GM10248 (cell line): Measurements from ENCODE around the gene GALNT9.
"Not testable (repeated sequence)": the region's sequence is repeated elsewhere in the genome, so short reads cannot be mapped to it uniquely, and the experiment has no call there.

Experiments
- CTCF ChIA-PET: fragments of 300-600 bp; sonication (Branson Sonifier 250); formaldehyde crosslinking; extraction: SDS; loops from one replicate; lab custom pipeline; 2021; ENCODE audit warnings: antibody characterized with exemption; lab: Yijun Ruan, JAX
- POLR2A ChIA-PET: fragments of 350-650 bp; sonication (Branson Sonifier 250); formaldehyde crosslinking; extraction: SDS; loops from one replicate; lab custom pipeline; 2020; ENCODE audit warnings: antibody characterized with exemption; lab: Yijun Ruan, JAX
- DNase-seq: peaks from one replicate; pipeline ENCODE4 v3.0.0; 2012; ENCODE audit errors: extremely low spot score
- TF ChIP-seq, protein P1 (sequence below): IDR thresholded peaks from 2 replicates; pipeline ENCODE4 v1.5.1; 2012; ENCODE audit warnings: mild to moderate bottlenecking, low read depth; ENCODE audit errors: extremely low read depth, missing control alignments, control extremely low read depth

The GALNT9 gene

DNA sequence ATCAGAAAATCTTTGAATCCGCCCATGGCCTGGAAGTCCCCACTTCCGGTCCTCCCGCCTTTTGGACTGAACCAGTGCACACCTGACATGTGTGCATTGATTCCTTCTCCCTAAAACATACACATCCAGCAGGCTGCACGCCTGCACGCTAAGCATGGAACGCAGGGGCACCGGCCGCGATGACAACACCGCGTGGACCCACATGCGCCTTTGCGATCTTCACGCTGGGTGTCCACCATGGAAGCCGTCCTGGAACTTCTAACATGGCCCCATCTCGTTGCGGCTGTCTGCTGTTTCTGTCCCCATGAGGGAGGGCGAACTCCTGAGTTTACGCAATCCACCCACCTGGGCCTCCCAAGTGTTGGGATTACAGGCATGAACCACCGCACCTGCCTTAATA lies 73.7 kb downstream of the GALNT9 start:
- ChIA-PET POLR2A (no interaction called here), CTCF (no interaction called here)
- DNase-seq = no peak
- TF ChIP-seq, protein P1, sequence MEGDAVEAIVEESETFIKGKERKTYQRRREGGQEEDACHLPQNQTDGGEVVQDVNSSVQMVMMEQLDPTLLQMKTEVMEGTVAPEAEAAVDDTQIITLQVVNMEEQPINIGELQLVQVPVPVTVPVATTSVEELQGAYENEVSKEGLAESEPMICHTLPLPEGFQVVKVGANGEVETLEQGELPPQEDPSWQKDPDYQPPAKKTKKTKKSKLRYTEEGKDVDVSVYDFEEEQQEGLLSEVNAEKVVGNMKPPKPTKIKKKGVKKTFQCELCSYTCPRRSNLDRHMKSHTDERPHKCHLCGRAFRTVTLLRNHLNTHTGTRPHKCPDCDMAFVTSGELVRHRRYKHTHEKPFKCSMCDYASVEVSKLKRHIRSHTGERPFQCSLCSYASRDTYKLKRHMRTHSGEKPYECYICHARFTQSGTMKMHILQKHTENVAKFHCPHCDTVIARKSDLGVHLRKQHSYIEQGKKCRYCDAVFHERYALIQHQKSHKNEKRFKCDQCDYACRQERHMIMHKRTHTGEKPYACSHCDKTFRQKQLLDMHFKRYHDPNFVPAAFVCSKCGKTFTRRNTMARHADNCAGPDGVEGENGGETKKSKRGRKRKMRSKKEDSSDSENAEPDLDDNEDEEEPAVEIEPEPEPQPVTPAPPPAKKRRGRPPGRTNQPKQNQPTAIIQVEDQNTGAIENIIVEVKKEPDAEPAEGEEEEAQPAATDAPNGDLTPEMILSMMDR = no peak

DNA sequence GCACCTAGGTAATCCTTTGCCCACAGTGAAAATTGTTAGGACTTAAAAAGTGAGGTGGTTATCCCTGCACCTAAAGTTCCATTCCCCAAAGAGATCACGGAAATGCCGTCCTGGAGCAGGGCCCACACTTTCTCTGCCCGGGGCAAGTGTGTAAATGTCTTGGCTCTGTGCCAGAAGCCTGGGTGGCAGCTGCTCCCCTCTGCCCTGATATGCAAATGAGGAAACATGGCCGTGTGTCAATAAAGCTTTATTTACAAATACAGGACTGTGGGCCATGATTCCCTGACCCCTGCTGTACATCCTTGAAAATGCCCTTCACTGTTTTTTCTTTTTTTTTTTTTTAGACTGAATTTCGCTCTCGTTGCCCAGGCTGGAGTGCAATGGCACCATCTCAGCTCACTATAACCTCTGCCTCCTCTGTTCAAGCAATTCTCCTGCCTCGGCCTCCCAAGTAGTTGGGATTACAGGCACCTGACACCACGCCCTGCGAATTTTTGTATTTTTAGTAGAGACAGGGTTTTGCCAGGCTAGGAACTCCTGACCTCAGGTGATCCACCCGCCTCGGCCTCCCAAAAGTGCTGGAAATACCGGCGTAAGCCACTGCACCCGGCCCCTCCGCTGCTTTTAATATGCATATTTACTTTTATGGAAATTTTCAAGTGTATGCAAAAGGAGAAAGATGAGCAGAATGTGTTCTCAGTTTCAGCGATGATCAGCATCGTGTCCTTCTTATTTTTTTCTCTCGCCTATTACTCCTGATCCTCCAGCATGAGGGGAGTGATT lies 75.5 kb downstream of the GALNT9 start:
- ChIA-PET POLR2A (no interaction called here), CTCF (no interaction called here)
- TF ChIP-seq, protein P1 = no peak
- no peak for DNase-seq

DNA sequence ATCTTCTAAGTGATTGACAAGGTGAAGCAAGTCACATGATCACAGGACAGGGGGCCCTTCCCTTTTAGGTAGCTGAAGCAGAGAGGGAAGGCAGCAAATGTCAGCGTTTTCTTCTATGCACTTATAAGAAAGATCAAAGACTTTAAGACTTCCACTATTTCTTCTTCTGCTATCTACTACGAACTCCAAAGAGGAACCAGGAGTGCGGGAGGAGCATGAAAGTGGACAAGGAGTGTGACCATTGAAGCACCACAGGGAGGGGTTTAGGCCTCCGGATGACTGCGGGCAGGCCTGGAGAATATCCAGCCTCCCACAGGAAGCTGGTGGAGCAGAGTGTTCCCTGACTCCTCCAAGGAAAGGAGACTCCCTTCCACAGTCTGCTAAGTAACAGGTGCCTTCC lies 76.4 kb downstream of the GALNT9 start:
- DNase-seq, POLR2A ChIA-PET, CTCF ChIA-PET: not testable (repeated sequence)

DNA sequence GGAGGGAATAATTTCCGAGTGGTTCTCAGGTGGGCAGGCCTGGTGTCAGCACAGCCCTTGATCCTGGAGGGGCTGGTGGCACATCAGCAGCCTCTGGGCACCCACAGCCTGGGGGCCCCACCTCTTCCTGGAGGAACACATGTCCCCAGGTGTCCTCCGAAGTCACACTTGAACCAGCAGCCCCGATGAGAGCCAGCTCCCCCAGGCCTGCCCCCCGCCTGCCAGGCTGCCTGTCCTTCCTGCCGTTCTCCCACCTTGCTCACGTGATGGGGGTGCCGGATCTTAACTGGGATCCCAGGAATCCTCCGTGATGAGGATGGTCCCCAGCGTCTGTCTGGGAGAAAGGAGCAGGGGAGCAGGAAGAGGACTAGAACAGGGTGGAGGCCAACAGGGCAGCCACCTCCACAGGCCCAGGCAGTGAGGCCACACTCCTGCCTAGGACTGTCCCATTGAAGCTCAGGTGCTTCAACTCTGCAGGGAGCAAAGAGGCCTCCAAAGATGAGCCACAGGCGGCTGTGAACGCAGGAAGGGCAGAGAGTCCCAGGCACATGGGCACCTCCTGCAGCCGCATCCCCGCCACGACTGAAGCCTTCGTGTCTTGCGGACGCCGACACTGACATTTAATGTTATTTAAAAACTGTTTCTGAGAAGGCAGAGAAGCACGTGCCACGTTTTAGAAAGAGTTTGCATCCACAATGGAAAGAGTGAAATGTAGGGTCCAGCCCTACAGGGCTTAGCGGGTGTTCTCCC lies 77.5 kb downstream of the GALNT9 start:
- ChIA-PET POLR2A (no interaction called here), CTCF (interaction anchor here (1.7 kb wide), 1 partner anchor 10 kb away, joined by 5 read pairs; no protein-coding TSS in a partner anchor)
- no peak for DNase-seq
- TF ChIP-seq, protein P1 = no peak

DNA sequence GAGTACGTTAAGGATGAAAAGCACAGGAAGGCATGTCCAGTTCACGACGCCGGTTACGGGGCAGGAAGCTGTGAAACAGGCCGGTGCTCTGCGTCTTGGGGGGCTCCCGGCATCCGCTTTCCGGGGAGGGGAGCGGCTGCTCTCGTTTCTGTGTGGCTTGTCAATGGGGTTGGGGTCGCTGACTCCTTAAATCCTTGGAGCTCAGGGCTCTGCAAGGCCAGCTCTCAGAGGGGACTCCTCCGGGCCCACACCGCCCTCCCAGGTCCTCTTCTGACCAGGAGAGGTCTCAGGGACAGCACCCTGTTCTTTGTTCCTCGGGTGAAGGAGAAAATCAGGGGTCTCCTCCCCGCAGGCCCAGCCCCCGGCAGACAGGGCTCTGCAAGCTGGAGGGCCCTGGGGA lies 78.1 kb downstream of the GALNT9 start:
- TF ChIP-seq, protein P1 = no peak
- no peak for DNase-seq
- CTCF ChIA-PET = interaction anchor here (1.7 kb wide), 1 partner anchor 11 kb away, joined by 5 read pairs; no protein-coding TSS in a partner anchor
- POLR2A ChIA-PET = no interaction called here

DNA sequence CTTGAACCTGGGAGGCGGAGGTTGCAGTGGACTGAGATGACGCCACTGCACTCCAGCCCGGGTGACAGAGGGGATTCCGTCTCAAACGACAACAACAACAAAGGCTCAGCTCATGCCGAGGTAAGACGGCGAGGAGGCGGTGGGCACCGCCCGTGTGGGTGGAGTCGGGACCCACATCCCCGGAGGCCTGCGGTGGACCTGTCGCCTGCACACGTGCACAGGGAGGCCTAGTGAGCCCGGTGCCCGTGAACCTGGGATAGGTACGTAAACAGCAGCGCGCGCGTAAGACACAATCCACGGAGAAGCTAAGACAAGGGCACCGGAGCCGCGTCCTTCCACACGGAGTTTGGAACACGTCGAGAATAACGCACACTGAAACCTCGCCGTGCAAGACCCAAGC lies 78.7 kb downstream of the GALNT9 start:
- TF ChIP-seq, protein P1 = no peak
- no peak for DNase-seq
- ChIA-PET CTCF (interaction anchor here (1.7 kb wide), 1 partner anchor 12 kb away, joined by 5 read pairs; no protein-coding TSS in a partner anchor), POLR2A (no interaction called here)
